ENCODE measurements around the gene AP4M1. TPM values are rescaled to one million over a fixed set of nuclear protein-coding genes. Genes with fewer than 3 reads are reported as not detected.

AP4M1 gene
- total and polyA plus RNA-seq, 10 of the 15 experiments (the other 5 are each of a cell fraction or from before 2014, with no cell fraction given) = 0.77 to 16.1 (median 13.0) TPM

- no peaks in the 10 kb centered on the region for H3K9me3 ChIP-seq (replicated peaks; ENCODE audit: control insufficient read depth, insufficient read depth, low read length)
- no peak for DNase-seq (ENCODE audit: low read depth, low spot score)
- BruUV-seq (replicated peaks) = TSS peak; percentile 50
- FAIRE-seq = no peak
- TF ChIP-seq IKZF1 (conservative IDR thresholded peaks at IDR 0.05) (no peak), WRNIP1 (IDR thresholded peaks at IDR 0.05; ENCODE audit: borderline replicate concordance, low read depth, low read length) (no peak), EP300 (IDR thresholded peaks at IDR 0.05; ENCODE audit: borderline replicate concordance in 1 of 2, control insufficient read depth in 1 of 2, low read depth in 2 of 2, low read length in 2 of 2) (no peak), GABPA (IDR thresholded peaks at IDR 0.05; ENCODE audit: low read depth) (no peak), ZBED1 (IDR thresholded peaks at IDR 0.05; ENCODE audit: borderline replicate concordance) (no peak), NKRF (conservative IDR thresholded peaks at IDR 0.05) (no peak), RBBP5 (conservative IDR thresholded peaks at IDR 0.05) (no peak), SIN3A (IDR thresholded peaks at IDR 0.05; ENCODE audit: low read depth, low read length) (no peak), SIX5 (IDR thresholded peaks at IDR 0.05; ENCODE audit: low read depth, low read length, severe bottlenecking) (no peak)
- TF ChIP-seq, protein P1, sequence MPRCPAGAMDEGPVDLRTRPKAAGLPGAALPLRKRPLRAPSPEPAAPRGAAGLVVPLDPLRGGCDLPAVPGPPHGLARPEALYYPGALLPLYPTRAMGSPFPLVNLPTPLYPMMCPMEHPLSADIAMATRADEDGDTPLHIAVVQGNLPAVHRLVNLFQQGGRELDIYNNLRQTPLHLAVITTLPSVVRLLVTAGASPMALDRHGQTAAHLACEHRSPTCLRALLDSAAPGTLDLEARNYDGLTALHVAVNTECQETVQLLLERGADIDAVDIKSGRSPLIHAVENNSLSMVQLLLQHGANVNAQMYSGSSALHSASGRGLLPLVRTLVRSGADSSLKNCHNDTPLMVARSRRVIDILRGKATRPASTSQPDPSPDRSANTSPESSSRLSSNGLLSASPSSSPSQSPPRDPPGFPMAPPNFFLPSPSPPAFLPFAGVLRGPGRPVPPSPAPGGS (IDR thresholded peaks at IDR 0.05; ENCODE audit: borderline replicate concordance, insufficient read depth, low read depth, low read length, poor library complexity, severe bottlenecking) = no peak
- TF ChIP-seq, protein P2, sequence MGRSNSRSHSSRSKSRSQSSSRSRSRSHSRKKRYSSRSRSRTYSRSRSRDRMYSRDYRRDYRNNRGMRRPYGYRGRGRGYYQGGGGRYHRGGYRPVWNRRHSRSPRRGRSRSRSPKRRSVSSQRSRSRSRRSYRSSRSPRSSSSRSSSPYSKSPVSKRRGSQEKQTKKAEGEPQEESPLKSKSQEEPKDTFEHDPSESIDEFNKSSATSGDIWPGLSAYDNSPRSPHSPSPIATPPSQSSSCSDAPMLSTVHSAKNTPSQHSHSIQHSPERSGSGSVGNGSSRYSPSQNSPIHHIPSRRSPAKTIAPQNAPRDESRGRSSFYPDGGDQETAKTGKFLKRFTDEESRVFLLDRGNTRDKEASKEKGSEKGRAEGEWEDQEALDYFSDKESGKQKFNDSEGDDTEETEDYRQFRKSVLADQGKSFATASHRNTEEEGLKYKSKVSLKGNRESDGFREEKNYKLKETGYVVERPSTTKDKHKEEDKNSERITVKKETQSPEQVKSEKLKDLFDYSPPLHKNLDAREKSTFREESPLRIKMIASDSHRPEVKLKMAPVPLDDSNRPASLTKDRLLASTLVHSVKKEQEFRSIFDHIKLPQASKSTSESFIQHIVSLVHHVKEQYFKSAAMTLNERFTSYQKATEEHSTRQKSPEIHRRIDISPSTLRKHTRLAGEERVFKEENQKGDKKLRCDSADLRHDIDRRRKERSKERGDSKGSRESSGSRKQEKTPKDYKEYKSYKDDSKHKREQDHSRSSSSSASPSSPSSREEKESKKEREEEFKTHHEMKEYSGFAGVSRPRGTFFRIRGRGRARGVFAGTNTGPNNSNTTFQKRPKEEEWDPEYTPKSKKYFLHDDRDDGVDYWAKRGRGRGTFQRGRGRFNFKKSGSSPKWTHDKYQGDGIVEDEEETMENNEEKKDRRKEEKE (IDR thresholded peaks at IDR 0.05) = no peak
- no peak overlapping the region for H3K4me3 ChIP-seq
- ATAC-seq = no peak
- SMC1A ChIA-PET (ENCODE audit: uncharacterized antibody, unreplicated experiment) = no interaction called here
- no peak overlapping the region for H2AFZ ChIP-seq (ENCODE audit: control insufficient read depth, low read depth, low read length)
- intact Hi-C loops (cut with micrococcal nuclease; ENCODE audit: unreplicated experiment) (no loop called here), in situ Hi-C loops (cut with MboI) (no loop called here)
- H3K4me2 ChIP-seq (ENCODE audit: control insufficient read depth, insufficient read depth) = no peak overlapping the region
- no peak overlapping the region for H3K27ac ChIP-seq (ENCODE audit: control insufficient read depth, insufficient read depth)
- H3K4me1 ChIP-seq (ENCODE audit: control insufficient read depth, insufficient read depth, low read length) = peaks cover 5% of the 10 kb centered on the region
- H3K27me3 ChIP-seq (replicated peaks in 1 of 2; ENCODE audit: control insufficient read depth in 2 of 2, insufficient read depth in 2 of 2, low read length in 1 of 2) = no peaks in the 10 kb centered on the region
- H3K9ac ChIP-seq (ENCODE audit: control insufficient read depth, insufficient read depth, low read length) = no peak overlapping the region
- H4K20me1 ChIP-seq (ENCODE audit: control insufficient read depth, insufficient read depth) = peaks cover 3% of the 10 kb centered on the region; the same call in 1 of the 2 replicates
- CTCF ChIA-PET = no interaction called here
- H3K79me2 ChIP-seq (ENCODE audit: control insufficient read depth, insufficient read depth, low read length) = peaks cover 10% of the 10 kb centered on the region
- POLR2A ChIA-PET = no interaction called here
- RAD21 ChIA-PET (ENCODE audit: unreplicated experiment) = no interaction called here
- 71% methylated on average over 8 of the region's 8 CpGs for WGBS (ENCODE audit: insufficient coverage, insufficient replicate concordance, low lambda C conversion rate, missing lambda C conversion rate)
- H3K36me3 ChIP-seq (ENCODE audit: control insufficient read depth in 2 of 2, insufficient read depth in 2 of 2, low read length in 1 of 2) = peaks cover 41 to 53% of the 10 kb centered on the region in 2 experiments
Observed at GRCh38 chr7:100093054-100093453, 8.4 kb upstream of the AP4M1 start.
